ENCODE data around the gene ATP1B3.
"Not testable (repeated sequence)": the region's sequence is repeated elsewhere in the genome, so short reads cannot be mapped to it uniquely, and the experiment has no call there.

Gene ATP1B3

GRCh38 chr3:141909408-141909807, 33.0 kb downstream of the ATP1B3 start:
- DNase-seq = no peak

GRCh38 chr3:141909986-141910385, 33.5 kb downstream of the ATP1B3 start:
- DNase-seq = not testable (repeated sequence)

GRCh38 chr3:141913150-141913811, 36.8 kb downstream of the ATP1B3 start:
- peak in 2 of 4 experiments; percentile 9 to 10 for DNase-seq

- no peak for DNase-seq
These were observed 37.9 kb downstream of the ATP1B3 start for GRCh38 chr3:141914311-141914710.

GRCh38 chr3:141915016-141915415, 38.6 kb downstream of the ATP1B3 start:
- no peak for DNase-seq

- no peak for DNase-seq
These were observed 39.3 kb downstream of the ATP1B3 start for GRCh38 chr3:141915766-141916165.

GRCh38 chr3:141920701-141921100, 44.3 kb downstream of the ATP1B3 start:
- DNase-seq = no peak

- no peak for DNase-seq
These were observed 44.9 kb downstream of the ATP1B3 start for GRCh38 chr3:141921316-141921715.

GRCh38 chr3:141925677-141926076, 49.2 kb downstream of the ATP1B3 start:
- not testable (repeated sequence) for DNase-seq

- DNase-seq = no peak
These were observed 50.5 kb downstream of the ATP1B3 start for GRCh38 chr3:141926929-141927328.

GRCh38 chr3:141928631-141929270, 52.3 kb downstream of the ATP1B3 start:
- no peak for DNase-seq

- no peak for DNase-seq
These were observed 53.0 kb downstream of the ATP1B3 start for GRCh38 chr3:141929341-141929995.

- no peak for DNase-seq
These were observed 54.4 kb downstream of the ATP1B3 start for GRCh38 chr3:141930801-141931200.

GRCh38 chr3:141933421-141934300, 57.2 kb downstream of the ATP1B3 start:
- no peak for DNase-seq

- DNase-seq = no peak
These were observed 57.9 kb downstream of the ATP1B3 start for GRCh38 chr3:141934354-141934753.

GRCh38 chr3:141938011-141938500, 61.6 kb downstream of the ATP1B3 start:
- DNase-seq = no peak

GRCh38 chr3:141939759-141940158, 63.3 kb downstream of the ATP1B3 start:
- no peak for DNase-seq

GRCh38 chr3:141940194-141940776, 63.8 kb downstream of the ATP1B3 start:
- DNase-seq = no peak

- no peak for DNase-seq
These were observed 64.7 kb downstream of the ATP1B3 start for GRCh38 chr3:141941093-141941492.

GRCh38 chr3:141942006-141942405, 65.6 kb downstream of the ATP1B3 start:
- no peak for DNase-seq

GRCh38 chr3:141945726-141946485, 69.5 kb downstream of the ATP1B3 start:
- DNase-seq = no peak

GRCh38 chr3:141949399-141949798, 73.0 kb downstream of the ATP1B3 start:
- DNase-seq = no peak
